ENCODE data around the gene MUC5B.

Gene MUC5B

DNA sequence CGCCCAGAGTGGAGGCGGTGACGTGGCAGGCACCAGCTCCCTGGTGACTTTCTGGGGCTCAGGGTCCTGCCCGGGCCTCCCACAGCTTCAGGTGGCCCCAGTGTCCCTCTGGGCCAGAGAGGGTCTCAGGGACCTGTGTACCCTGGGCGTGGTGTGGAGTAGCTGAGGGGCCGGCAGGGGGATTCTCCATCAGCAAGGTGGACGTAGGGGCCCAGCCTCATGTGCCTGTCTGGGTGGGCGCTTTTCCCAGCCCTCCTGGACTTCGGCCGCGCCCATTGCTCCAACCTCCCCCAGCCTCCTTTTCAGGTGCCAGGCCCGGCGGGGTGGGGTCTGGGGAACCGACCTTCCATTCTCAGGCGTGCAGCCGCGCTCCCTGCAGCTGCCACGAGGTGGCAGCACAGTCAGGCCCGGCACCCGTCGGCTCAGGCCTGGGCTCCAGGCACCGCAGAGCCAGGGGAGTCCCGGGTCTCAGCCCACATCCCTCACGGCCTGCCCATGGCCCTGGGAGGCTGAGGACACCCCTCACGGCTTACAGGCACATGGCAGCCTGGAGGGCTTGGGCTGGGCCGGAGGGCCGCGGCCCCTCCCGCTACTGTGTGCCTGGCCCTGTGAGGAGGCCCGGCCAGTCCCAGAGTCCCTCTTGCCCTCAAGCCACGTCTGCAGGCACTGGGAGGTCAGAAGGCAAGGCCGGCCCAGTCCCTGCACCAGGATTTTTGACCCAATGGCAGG, 19.9 kb upstream of the MUC5B start:
- TF ChIP-seq FOXP2 (optimal IDR thresholded peaks at IDR 0.05; ENCODE audit: borderline replicate concordance, extremely low read depth, extremely low read length, insufficient read depth) (no peak), POLR2AphosphoS5 (IDR thresholded peaks at IDR 0.05; ENCODE audit: low read depth, low read length) (no peak), TAF1 (IDR thresholded peaks at IDR 0.05; ENCODE audit: borderline replicate concordance, insufficient read depth, low read length) (no peak), SIN3A (IDR thresholded peaks at IDR 0.05; ENCODE audit: borderline replicate concordance, insufficient read depth, low read length) (no peak)
- TF ChIP-seq, protein P1, sequence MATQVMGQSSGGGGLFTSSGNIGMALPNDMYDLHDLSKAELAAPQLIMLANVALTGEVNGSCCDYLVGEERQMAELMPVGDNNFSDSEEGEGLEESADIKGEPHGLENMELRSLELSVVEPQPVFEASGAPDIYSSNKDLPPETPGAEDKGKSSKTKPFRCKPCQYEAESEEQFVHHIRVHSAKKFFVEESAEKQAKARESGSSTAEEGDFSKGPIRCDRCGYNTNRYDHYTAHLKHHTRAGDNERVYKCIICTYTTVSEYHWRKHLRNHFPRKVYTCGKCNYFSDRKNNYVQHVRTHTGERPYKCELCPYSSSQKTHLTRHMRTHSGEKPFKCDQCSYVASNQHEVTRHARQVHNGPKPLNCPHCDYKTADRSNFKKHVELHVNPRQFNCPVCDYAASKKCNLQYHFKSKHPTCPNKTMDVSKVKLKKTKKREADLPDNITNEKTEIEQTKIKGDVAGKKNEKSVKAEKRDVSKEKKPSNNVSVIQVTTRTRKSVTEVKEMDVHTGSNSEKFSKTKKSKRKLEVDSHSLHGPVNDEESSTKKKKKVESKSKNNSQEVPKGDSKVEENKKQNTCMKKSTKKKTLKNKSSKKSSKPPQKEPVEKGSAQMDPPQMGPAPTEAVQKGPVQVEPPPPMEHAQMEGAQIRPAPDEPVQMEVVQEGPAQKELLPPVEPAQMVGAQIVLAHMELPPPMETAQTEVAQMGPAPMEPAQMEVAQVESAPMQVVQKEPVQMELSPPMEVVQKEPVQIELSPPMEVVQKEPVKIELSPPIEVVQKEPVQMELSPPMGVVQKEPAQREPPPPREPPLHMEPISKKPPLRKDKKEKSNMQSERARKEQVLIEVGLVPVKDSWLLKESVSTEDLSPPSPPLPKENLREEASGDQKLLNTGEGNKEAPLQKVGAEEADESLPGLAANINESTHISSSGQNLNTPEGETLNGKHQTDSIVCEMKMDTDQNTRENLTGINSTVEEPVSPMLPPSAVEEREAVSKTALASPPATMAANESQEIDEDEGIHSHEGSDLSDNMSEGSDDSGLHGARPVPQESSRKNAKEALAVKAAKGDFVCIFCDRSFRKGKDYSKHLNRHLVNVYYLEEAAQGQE (IDR thresholded peaks at IDR 0.05; ENCODE audit: insufficient read depth in 1 of 2, low read depth in 2 of 2, low read length in 2 of 2): no peak

GRCh38 chr11:1203505-1204271, 19.2 kb upstream of the MUC5B start:
- no peak for TF ChIP-seq SIN3A (IDR thresholded peaks at IDR 0.05; ENCODE audit: borderline replicate concordance, insufficient read depth, low read length)
- TF ChIP-seq FOXP2 (optimal IDR thresholded peaks at IDR 0.05; ENCODE audit: borderline replicate concordance, extremely low read depth, extremely low read length, insufficient read depth): no peak
- TF ChIP-seq POLR2AphosphoS5 (IDR thresholded peaks at IDR 0.05; ENCODE audit: low read depth, low read length): no peak
- TF ChIP-seq, protein P1 (IDR thresholded peaks at IDR 0.05; ENCODE audit: insufficient read depth in 1 of 2, low read depth in 2 of 2, low read length in 2 of 2): no peak
- no peak for TF ChIP-seq TAF1 (IDR thresholded peaks at IDR 0.05; ENCODE audit: borderline replicate concordance, insufficient read depth, low read length)

- no peak for TF ChIP-seq POLR2AphosphoS5 (IDR thresholded peaks at IDR 0.05; ENCODE audit: low read depth, low read length)
- TF ChIP-seq SIN3A (IDR thresholded peaks at IDR 0.05; ENCODE audit: borderline replicate concordance, insufficient read depth, low read length): no peak
- TF ChIP-seq FOXP2 (optimal IDR thresholded peaks at IDR 0.05; ENCODE audit: borderline replicate concordance, extremely low read depth, extremely low read length, insufficient read depth): no peak
- TF ChIP-seq, protein P1 (IDR thresholded peaks at IDR 0.05; ENCODE audit: insufficient read depth in 1 of 2, low read depth in 2 of 2, low read length in 2 of 2): no peak
- TF ChIP-seq TAF1 (IDR thresholded peaks at IDR 0.05; ENCODE audit: borderline replicate concordance, insufficient read depth, low read length): no peak
Observed at GRCh38 chr11:1204381-1205101, 18.3 kb upstream of the MUC5B start.

GRCh38 chr11:1205121-1205986, 17.5 kb upstream of the MUC5B start:
- no peak for TF ChIP-seq FOXP2 (optimal IDR thresholded peaks at IDR 0.05; ENCODE audit: borderline replicate concordance, extremely low read depth, extremely low read length, insufficient read depth)
- no peak for TF ChIP-seq TAF1 (IDR thresholded peaks at IDR 0.05; ENCODE audit: borderline replicate concordance, insufficient read depth, low read length)

DNA sequence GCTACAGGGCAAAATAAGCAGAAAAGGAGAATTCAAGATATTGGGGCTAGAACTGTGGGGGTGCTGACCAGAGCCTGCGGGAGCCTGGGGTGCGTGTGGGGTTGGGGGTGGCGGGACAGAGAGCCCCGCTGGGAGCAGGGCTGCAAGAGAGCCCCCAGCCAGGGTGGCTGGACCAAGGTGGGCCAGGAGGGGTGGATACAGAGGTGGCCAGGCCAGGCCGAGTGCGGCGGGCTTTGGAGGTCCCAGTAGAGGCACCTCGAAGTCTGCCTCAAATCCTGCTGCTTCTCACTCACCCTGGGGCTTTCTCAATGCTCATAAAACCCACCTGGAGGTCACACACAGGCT, 16.9 kb upstream of the MUC5B start:
- no peak for TF ChIP-seq POLR2AphosphoS5 (IDR thresholded peaks at IDR 0.05; ENCODE audit: low read depth, low read length)
- no peak for TF ChIP-seq FOXP2 (optimal IDR thresholded peaks at IDR 0.05; ENCODE audit: borderline replicate concordance, extremely low read depth, extremely low read length, insufficient read depth)
- TF ChIP-seq, protein P1 (IDR thresholded peaks at IDR 0.05; ENCODE audit: insufficient read depth in 1 of 2, low read depth in 2 of 2, low read length in 2 of 2): no peak
- no peak for TF ChIP-seq TAF1 (IDR thresholded peaks at IDR 0.05; ENCODE audit: borderline replicate concordance, insufficient read depth, low read length)
- TF ChIP-seq SIN3A (IDR thresholded peaks at IDR 0.05; ENCODE audit: borderline replicate concordance, insufficient read depth, low read length): no peak
